SJSA1 (cell line): ENCODE data around the gene HTR3C. TPM values are rescaled to one million over a fixed set of nuclear protein-coding genes. Genes with fewer than 3 reads are reported as not detected.
"Not testable (repeated sequence)": the region's sequence is repeated elsewhere in the genome, so short reads cannot be mapped to it uniquely, and the experiment has no call there.

Experiments used
- DNase-seq, 2 experiments: peaks; one replicate each; pipeline ENCODE4 v3.0.0-alpha.2; 2015 to 2020; ENCODE audit warnings: low spot score in 2 of 2, low read depth in 1 of 2
- H3K27ac ChIP-seq: fragments of 250-450 bp; sonication (Bioruptor Pico); 2 replicates; pipeline ENCODE4 v1.5.1; 2020; ENCODE audit warnings: mild to moderate bottlenecking, moderate library complexity
- H3K27me3 ChIP-seq: fragments of 250-450 bp; sonication (Bioruptor Pico); replicated peaks from 2 replicates; pipeline ENCODE4 v1.5.1; 2020; ENCODE audit warnings: mild to moderate bottlenecking, moderate library complexity
- H3K36me3 ChIP-seq: fragments of 250-450 bp; sonication (Bioruptor Pico); 2 replicates; pipeline ENCODE4 v1.5.1; 2020; ENCODE audit warnings: mild to moderate bottlenecking
- H3K4me1 ChIP-seq: fragments of 250-450 bp; sonication (Bioruptor Pico); replicated peaks from 2 replicates; pipeline ENCODE4 v1.6.1; 2021; ENCODE audit warnings: mild to moderate bottlenecking
- H3K4me3 ChIP-seq: fragments of 250-450 bp; sonication (Bioruptor Pico); 2 replicates; pipeline ENCODE4 v1.5.1; 2020; ENCODE audit warnings: mild to moderate bottlenecking
- H3K9me3 ChIP-seq: fragments of 250-450 bp; sonication (Bioruptor Pico); replicated peaks from 2 replicates; pipeline ENCODE4 v1.5.1; 2020; ENCODE audit warnings: mild to moderate bottlenecking
- total RNA-seq: library from RNA; depleted of rRNA; stranded (reverse); fragments of >200 nt; shearing (Covaris generic); gene quantifications from 2 replicates; pipeline ENCODE4 v1.2.3, GENCODE V29; 2014

Gene HTR3C
- total RNA-seq, 1 experiment from 2014 or later = not detected

DNA sequence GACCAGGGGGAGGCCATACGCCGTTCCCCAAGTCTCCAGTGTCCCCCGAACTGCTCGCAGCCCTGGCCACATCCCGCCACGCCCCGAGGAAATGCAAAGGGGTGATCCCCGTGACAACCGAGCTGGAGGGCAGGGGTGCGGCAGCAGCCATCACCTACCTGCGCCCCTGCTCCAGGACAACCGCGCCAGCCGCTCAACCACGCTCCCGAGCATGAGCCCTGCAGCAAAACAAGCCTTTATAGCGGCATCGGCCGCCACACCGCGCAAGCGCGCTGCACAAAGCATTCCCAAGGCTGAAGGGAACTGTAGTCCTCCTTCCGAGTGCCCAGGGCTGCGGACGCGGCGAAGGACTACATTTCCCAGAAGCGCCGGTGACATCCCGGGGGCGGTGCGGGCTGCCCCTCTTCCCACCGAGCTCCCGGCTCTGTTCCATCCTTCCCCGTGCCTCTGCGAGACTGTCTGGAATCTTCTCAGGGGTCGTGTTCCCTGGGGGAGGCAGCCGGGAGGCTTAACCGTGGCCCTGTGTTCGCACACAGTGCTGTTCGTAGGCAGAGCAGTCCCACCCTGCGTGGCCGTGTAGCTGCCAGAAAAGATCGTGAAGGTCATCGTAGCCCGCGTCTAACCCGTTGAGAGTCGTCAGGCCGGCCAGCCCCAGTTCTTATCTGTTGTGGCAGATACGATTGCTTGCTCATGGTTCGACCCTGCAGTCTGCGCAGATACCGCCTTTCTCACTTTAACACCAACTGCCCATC, 35.0 kb upstream of the HTR3C start, which contains the start of gene ABCC5:
TSS of gene ABCC5 (minus strand) at position 213 of the 752 bp plus-strand sequence. CDS start 3,492 bp downstream, outside the sequence.
- Histone ChIP-seq H3K36me3 (peaks cover 11% of the 10 kb centered on the region), H3K4me3 (peak within 1 kb of the TSS; percentile 93), H3K27ac (no peak within 1 kb of the TSS), H3K9me3 (no peaks in the 10 kb centered on the region), H3K27me3 (no peaks in the 10 kb centered on the region), H3K4me1 (peaks cover 10% of the 10 kb centered on the region)
- DNase-seq = peak; percentile 85 to 91

DNA sequence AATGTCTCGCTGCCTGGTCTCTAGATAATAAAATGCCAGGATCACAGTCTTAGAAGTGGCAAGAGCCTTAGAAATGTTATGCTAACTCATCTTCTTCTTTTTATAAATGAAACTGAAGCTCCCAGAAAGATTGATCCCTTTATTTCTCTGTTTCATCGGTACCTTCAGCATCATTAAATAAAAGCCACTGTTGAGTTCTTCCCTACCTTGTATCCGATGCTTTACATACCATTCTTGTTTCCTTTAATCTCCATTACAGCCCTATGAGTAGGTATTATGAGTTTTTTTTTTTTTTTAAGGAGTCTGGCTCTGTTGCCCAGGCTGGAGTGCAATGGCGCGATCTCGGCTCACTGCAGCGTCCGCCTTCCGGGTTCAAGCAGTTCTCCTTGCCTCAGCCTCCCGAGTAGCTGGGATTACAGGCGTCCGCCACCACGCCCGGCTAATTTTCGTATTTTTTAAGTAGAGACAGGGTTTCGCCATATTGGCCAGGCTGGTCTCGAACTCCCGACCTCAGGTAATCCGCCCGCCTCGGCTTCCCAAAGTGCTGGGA, 34.3 kb upstream of the HTR3C start:
- DNase-seq = no peak
- Histone ChIP-seq H3K27ac (no peak overlapping the region), H3K27me3 (no peaks in the 10 kb centered on the region), H3K4me1 (peaks cover 10% of the 10 kb centered on the region), H3K9me3 (no peaks in the 10 kb centered on the region), H3K4me3 (peak overlapping the region; percentile 93), H3K36me3 (peaks cover 8% of the 10 kb centered on the region)

DNA sequence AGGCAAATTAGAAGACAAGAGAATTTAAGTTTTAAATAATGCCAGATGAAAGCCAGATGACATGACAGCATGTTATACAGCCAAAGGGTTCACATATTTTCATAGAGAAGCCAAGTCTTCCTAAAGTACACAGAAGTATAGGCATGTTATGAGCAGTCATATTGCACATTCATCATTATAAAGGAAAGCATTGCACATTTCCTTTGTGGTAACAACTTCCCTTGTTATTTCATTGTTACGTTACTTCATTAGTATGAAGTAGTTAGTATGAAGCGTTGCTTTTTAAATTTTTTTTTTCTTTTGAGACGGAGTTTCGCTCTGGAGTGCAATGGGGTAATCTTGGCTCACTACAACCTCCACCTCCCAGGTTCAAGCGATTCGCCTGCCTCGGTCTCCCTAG, 30.5 kb upstream of the HTR3C start:
- H3K4me3 ChIP-seq = no peak overlapping the region
- no peak overlapping the region for H3K27ac ChIP-seq
- H3K27me3 ChIP-seq = peaks cover 4% of the 10 kb centered on the region; the same call in 1 of the 2 replicates
- H3K4me1 ChIP-seq = peaks cover 4% of the 10 kb centered on the region; the same call in 1 of the 2 replicates
- peaks cover 3% of the 10 kb centered on the region; the same call in 1 of the 2 replicates for H3K36me3 ChIP-seq
- no peaks in the 10 kb centered on the region; the same call in 1 of the 2 replicates for H3K9me3 ChIP-seq
- DNase-seq = no peak

DNA sequence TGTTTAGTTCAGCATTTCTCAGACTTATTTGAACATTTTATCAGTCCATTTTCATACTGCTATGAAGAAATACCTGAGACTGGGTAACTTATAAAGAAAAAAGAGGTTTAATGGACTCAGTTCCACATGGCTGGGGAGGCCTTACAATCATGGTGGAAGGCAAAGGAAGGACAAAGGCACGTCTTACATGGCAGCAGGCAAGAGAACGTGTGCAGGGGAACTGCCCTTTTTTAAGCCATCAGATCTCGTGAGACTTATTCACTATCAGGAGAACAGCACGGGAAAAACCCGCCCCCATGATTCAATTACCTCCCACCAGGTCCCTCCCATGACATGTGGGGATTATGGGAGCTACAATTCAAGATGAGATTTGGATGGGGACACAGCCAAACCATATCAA, 27.6 kb upstream of the HTR3C start:
- not testable (repeated sequence) for DNase-seq, H3K4me3 ChIP-seq, H3K36me3 ChIP-seq, H3K27ac ChIP-seq, H3K4me1 ChIP-seq, H3K27me3 ChIP-seq, H3K9me3 ChIP-seq

DNA sequence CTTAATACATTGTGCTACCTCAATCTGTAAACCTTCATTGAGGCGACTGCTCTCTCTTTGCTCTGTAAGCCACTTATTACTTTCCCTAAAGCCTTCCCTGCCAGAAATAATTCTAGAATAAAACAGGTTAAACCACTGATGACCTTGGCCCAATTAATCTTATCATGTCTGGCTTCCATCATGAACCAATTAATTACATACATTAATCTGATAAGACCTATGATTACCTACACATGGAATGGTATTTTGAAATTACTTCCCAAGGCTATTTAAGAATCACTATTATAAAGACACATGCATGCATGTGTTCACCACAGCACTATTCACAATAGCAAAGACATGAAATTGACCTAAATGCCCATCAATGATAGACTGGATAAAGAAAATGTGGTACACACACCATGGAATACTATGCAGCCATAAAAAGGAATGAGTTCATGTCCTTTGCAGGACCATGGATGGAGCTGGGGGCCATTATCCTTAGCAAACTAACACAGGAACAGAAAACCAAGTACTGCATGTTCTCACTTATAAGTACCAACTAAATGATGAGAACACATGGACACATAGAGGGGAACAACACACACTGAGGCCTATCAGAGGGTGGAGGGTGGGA, 24.5 kb upstream of the HTR3C start:
- not testable (repeated sequence) for DNase-seq, H3K36me3 ChIP-seq, H3K4me1 ChIP-seq, H3K27ac ChIP-seq, H3K4me3 ChIP-seq, H3K9me3 ChIP-seq, H3K27me3 ChIP-seq

DNA sequence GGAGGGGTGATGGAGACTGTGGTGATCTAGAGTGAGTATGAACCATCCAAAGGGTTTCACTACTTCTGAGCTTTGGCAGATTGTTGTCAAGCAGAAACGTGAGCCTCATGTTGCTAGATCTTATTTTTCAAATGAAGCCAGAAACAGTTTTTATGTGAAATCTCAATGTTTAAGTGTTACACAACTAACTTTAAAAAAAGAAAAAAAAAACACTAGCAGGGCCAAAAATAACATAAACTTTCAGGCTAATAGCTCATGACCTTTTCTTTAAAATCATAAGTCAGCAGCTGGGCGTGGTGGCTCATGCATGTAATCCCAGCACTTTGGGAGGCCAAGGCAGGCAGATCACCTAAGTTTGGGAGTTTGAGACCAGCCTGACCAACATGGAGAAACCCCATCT, 23.4 kb upstream of the HTR3C start:
- Histone ChIP-seq H3K4me3 (no peak overlapping the region), H3K9me3 (no peaks in the 10 kb centered on the region; the same call in 1 of the 2 replicates), H3K27me3 (peaks cover 2% of the 10 kb centered on the region; the same call in 1 of the 2 replicates), H3K36me3 (no peaks in the 10 kb centered on the region), H3K4me1 (no peaks in the 10 kb centered on the region), H3K27ac (no peak overlapping the region)
- no peak for DNase-seq

DNA sequence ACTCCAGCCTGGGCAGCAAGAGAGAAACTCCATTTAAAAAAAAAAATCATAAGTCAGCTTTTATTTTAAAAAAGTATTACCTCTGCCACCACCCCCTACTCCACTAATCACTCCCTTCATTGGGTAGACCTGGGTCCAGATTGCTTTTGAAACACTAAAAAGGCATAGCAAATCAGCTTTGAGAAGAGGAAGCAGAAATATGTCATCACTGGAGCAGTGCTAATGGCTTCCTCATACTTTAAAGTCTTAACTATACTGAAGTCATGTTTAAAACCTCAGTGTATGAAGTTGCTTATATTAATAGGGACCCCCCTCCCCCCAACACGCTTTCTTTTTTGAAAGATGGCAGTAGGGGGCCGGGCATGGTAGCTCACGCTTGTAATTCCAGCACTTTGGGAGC, 22.3 kb upstream of the HTR3C start:
- H3K27ac ChIP-seq = no peak overlapping the region
- DNase-seq = no peak
- H3K9me3 ChIP-seq = no peaks in the 10 kb centered on the region
- no peaks in the 10 kb centered on the region for H3K4me1 ChIP-seq
- no peaks in the 10 kb centered on the region for H3K36me3 ChIP-seq
- H3K4me3 ChIP-seq = no peak overlapping the region
- H3K27me3 ChIP-seq = no peaks in the 10 kb centered on the region; the same call in 1 of the 2 replicates

DNA sequence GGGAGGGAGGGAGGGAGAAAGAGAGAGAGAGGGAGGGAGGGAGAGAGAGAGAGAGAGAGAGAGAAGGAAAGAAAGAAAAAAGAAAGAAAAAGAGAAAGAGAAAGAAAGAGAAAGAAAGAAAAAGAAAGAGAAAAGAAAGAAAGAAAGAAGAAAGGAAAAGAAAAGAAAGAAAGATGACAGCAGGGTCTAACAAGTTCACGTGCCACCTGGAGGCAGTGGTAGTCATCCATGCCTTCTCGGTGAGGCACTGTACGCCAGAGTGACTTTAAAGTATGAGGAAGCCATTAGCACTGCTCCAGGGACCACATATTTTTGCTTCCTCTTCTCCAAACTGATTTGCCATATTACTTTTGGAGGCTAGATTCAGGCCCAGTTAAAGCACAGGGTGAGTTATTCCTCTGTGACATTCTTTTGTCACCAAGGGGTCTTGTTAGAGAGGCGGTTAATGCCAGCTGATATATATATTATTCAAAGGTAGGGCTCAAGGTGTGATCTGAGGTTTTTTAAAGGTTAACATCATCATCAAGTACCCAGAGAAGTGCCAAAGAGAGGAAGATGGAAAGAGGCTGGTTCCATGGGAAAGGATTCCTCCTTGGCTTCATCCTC, 21.6 kb upstream of the HTR3C start, which contains the start of gene HTR3D:
TSS of gene HTR3D (plus strand) at position 556 of the 606 bp plus-strand sequence. CDS start at position 556, 0 bp downstream.
- no peak for DNase-seq
- Histone ChIP-seq H3K9me3 (no peaks in the 10 kb centered on the region), H3K4me1 (no peaks in the 10 kb centered on the region), H3K4me3 (no peak within 1 kb of the TSS), H3K36me3 (no peaks in the 10 kb centered on the region), H3K27me3 (no peaks in the 10 kb centered on the region; the same call in 1 of the 2 replicates), H3K27ac (no peak within 1 kb of the TSS)

DNA sequence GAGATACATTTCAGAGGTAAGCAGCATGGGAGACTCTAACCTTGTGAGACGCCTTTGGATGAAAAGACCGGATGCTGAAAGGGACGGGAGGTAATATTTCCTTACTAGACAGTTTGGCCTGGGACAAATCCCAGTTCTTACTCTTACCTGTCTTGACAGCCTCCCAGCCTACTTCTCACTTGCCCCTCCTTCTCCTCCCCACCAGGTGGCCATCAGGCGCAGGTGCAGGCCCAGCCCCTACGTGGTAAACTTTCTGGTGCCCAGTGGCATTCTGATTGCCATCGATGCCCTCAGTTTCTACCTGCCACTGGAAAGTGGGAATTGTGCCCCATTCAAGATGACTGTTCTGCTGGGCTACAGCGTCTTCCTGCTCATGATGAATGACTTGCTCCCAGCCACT, 15.0 kb upstream of the HTR3C start:
- DNase-seq = no peak
- Histone ChIP-seq H3K27me3 (no peaks in the 10 kb centered on the region; the same call in 1 of the 2 replicates), H3K4me3 (no peak overlapping the region), H3K27ac (no peak overlapping the region), H3K36me3 (no peaks in the 10 kb centered on the region), H3K4me1 (no peaks in the 10 kb centered on the region), H3K9me3 (no peaks in the 10 kb centered on the region)

DNA sequence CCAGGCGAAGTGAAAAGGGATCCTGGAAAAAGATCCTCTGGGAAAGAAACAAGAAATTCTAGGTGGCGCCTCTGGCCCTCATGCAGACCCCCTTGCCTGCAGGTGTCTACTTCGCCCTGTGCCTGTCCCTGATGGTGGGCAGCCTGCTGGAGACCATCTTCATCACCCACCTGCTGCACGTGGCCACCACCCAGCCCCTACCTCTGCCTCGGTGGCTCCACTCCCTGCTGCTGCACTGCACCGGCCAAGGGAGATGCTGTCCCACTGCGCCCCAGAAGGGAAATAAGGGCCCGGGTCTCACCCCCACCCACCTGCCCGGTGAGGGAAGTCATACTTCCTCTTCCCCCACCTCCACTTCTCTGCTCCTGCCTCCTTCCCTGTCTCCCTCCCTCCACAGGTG, 14.5 kb upstream of the HTR3C start:
- not testable (repeated sequence) for H3K4me3 ChIP-seq, H3K27me3 ChIP-seq, H3K4me1 ChIP-seq, H3K9me3 ChIP-seq, DNase-seq, H3K36me3 ChIP-seq, H3K27ac ChIP-seq

DNA sequence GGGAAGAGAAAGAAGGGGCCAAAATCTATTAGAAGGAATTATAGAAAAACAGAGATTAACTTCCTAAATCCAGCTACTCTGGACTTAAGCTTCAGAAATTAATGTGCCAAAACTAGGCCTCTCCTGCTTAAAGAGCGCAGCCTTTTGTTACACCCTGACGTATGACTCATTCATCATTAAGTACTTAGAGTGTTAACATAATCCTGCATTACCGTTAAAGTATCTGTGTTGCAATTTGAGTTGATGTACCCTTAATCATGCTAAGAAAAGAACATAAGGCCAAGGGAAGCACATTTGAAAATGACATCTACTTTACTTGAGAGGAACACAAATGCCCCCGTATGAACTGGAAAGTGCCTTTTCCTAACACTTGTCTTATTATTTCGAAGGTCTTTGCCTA, 13.4 kb upstream of the HTR3C start:
- no peak overlapping the region for H3K27ac ChIP-seq
- no peaks in the 10 kb centered on the region for H3K9me3 ChIP-seq
- DNase-seq = no peak
- no peaks in the 10 kb centered on the region for H3K27me3 ChIP-seq
- no peaks in the 10 kb centered on the region for H3K36me3 ChIP-seq
- no peaks in the 10 kb centered on the region for H3K4me1 ChIP-seq
- no peak overlapping the region for H3K4me3 ChIP-seq

DNA sequence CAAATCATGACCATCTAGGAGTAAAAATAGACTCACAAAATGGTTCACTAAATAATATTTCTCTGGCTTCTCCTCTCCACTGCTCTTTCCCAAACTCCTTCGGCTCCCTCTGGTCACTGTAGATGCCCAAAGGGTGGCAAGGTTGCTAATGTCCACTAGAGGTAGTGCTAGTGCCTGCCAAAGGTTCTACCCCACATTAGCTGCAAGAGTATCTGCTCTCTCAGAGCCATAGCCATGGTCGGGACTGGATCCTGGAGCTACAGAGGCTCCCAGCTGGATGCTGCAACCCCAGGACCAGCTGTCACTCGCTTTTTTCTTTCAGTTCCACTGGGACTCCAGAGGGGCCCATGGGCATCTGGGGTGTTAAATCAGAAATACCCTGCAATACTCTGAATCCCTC, 12.8 kb upstream of the HTR3C start:
- Histone ChIP-seq H3K36me3 (no peaks in the 10 kb centered on the region), H3K27me3 (no peaks in the 10 kb centered on the region), H3K9me3 (no peaks in the 10 kb centered on the region), H3K4me1 (no peaks in the 10 kb centered on the region), H3K4me3 (no peak overlapping the region), H3K27ac (no peak overlapping the region)
- DNase-seq = peak; percentile 49 to 63

DNA sequence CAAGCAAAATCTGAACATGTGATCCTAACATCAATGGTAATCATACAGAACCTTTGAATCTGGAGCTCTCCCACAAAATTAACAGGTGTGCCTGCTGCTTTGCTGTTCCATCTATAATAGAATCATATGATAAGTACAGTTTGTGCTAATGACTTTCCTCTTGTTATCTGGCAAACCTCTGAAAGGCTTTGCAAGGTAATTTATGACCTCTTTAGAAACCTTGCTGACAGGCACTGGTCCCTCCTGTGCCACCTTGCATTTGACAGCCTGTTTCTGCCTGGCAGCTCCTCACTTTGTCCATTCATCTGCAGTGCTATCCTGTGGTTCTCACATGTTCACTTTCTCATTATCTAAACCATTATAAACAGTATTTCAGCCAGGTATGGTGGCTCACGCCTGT, 10.2 kb upstream of the HTR3C start:
- no peak overlapping the region for H3K4me3 ChIP-seq
- H3K9me3 ChIP-seq = no peaks in the 10 kb centered on the region
- no peak overlapping the region for H3K27ac ChIP-seq
- H3K36me3 ChIP-seq = no peaks in the 10 kb centered on the region
- no peaks in the 10 kb centered on the region for H3K27me3 ChIP-seq
- peaks cover 8% of the 10 kb centered on the region for H3K4me1 ChIP-seq
- DNase-seq = no peak

DNA sequence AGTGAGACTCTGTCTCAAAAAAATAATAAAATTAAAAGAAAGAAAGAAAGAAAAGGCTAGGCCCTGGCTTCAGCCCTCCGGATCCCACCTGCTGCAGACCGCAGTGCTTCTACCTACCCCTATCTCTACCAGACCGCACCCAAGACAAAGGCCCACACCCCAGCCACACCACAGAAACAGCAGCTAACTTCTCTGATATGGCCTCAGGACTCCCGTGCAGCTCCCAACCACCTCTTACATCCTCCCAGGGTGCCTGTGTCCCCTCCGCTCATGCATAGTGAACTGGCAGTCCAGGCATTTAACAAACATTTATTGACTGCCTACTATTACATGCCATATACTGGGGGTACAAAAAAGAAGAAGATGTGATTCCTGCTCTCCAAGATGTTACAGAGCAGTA, 6.9 kb upstream of the HTR3C start:
- Histone ChIP-seq H3K27me3 (no peaks in the 10 kb centered on the region), H3K27ac (no peak overlapping the region), H3K36me3 (no peaks in the 10 kb centered on the region), H3K4me3 (no peak overlapping the region), H3K9me3 (no peaks in the 10 kb centered on the region), H3K4me1 (peaks cover 8% of the 10 kb centered on the region)
- no peak for DNase-seq
